Mesenchymal stem cell (in vitro differentiated cells and primary cell): Measurements from ENCODE around the gene ZNF180.
"Not testable (repeated sequence)": the region's sequence is repeated elsewhere in the genome, so short reads cannot be mapped to it uniquely, and the experiment has no call there.

Source experiments
- DNase-seq: peaks from one replicate; pipeline ENCODE4 v3.0.0-alpha.2; 2013
- H2AFZ ChIP-seq: one replicate; pipeline ENCODE4 v1.6.1; 2013; ENCODE audit warnings: low read depth, mild to moderate bottlenecking, control low read depth, inconsistent platforms, low read length, moderate library complexity
- H2AK5ac ChIP-seq: 2 replicates; pipeline ENCODE4 v1.6.1; 2013; ENCODE audit warnings: low read length, moderate library complexity, mild to moderate bottlenecking, inconsistent platforms; ENCODE audit not compliant: severe bottlenecking
- H2BK120ac ChIP-seq: one replicate; pipeline ENCODE4 v1.6.1; 2013; ENCODE audit warnings: low read depth, mild to moderate bottlenecking, inconsistent platforms, low read length, moderate library complexity
- H2BK12ac ChIP-seq, 2 experiments: one replicate each; pipeline ENCODE4 v1.6.1; 2013; ENCODE audit warnings: inconsistent platforms in 2 of 2, low read length in 2 of 2, mild to moderate bottlenecking in 2 of 2, moderate library complexity in 2 of 2, control low read depth in 1 of 2
- H2BK15ac ChIP-seq: one replicate; pipeline ENCODE4 v1.6.1; 2013; ENCODE audit warnings: mild to moderate bottlenecking, low read depth, inconsistent platforms; ENCODE audit not compliant: poor library complexity, severe bottlenecking
- H2BK5ac ChIP-seq: 2 replicates; pipeline ENCODE4 v1.6.1; 2013; ENCODE audit warnings: low read depth, mild to moderate bottlenecking, low read length, control low read depth, inconsistent platforms; ENCODE audit not compliant: poor library complexity, severe bottlenecking
- H3K14ac ChIP-seq, 2 experiments: one replicate each; pipeline ENCODE4 v1.6.1; 2013; ENCODE audit warnings: inconsistent platforms in 2 of 2, low read length in 2 of 2, control low read depth in 1 of 2, mild to moderate bottlenecking in 1 of 2, moderate library complexity in 1 of 2
- H3K18ac ChIP-seq, 2 experiments: one replicate each; pipeline ENCODE4 v1.6.1; 2013; ENCODE audit warnings: inconsistent platforms in 2 of 2, low read length in 2 of 2, control low read depth in 1 of 2, low read depth in 1 of 2, mild to moderate bottlenecking in 1 of 2
- H3K23ac ChIP-seq, 2 experiments: one replicate each; pipeline ENCODE4 v1.6.1; 2013; ENCODE audit warnings: inconsistent platforms in 2 of 2, low read length in 2 of 2, mild to moderate bottlenecking in 2 of 2, moderate library complexity in 2 of 2, control low read depth in 1 of 2
- H3K27ac ChIP-seq: 2 replicates; pipeline ENCODE4 v1.5.1; 2013; ENCODE audit warnings: mild to moderate bottlenecking, moderate library complexity, low read length, control low read depth, inconsistent platforms; ENCODE audit not compliant: poor library complexity, severe bottlenecking
- H3K27me3 ChIP-seq, 2 experiments: 2 replicates each; pipeline versions ENCODE4 v1.6.1 to v1.7.0; 2013; ENCODE audit warnings: low read length in 2 of 2, mild to moderate bottlenecking in 2 of 2, moderate library complexity in 2 of 2, control low read depth in 1 of 2, inconsistent platforms in 1 of 2; ENCODE audit not compliant: control insufficient read depth in 1 of 2, insufficient read depth in 1 of 2
- H3K36me3 ChIP-seq, 2 experiments: 2 replicates each; pipeline versions ENCODE4 v1.6.1 to v1.7.0; 2013; ENCODE audit warnings: low read length in 2 of 2, control low read depth in 1 of 2, inconsistent platforms in 1 of 2, low read depth in 1 of 2, mild to moderate bottlenecking in 1 of 2; ENCODE audit not compliant: insufficient read depth in 2 of 2, control insufficient read depth in 1 of 2
- H3K4ac ChIP-seq, 2 experiments: one replicate each; pipeline ENCODE4 v1.6.1; 2013; ENCODE audit warnings: inconsistent platforms in 2 of 2, low read length in 2 of 2, mild to moderate bottlenecking in 2 of 2, moderate library complexity in 2 of 2, control low read depth in 1 of 2, low read depth in 1 of 2
- H3K4me1 ChIP-seq: 2 replicates; pipeline ENCODE4 v1.6.1; 2013; ENCODE audit warnings: low read depth, low read length, control low read depth; ENCODE audit not compliant: control insufficient read depth, insufficient read depth
- H3K4me2 ChIP-seq: 2 replicates; pipeline ENCODE4 v1.6.1; 2013; ENCODE audit warnings: low read length, mild to moderate bottlenecking, inconsistent platforms; ENCODE audit not compliant: poor library complexity, severe bottlenecking
- H3K4me3 ChIP-seq, 2 experiments: 2 replicates each; pipeline versions ENCODE4 v1.5.1 to v1.7.0; 2013; ENCODE audit warnings: low read length in 2 of 2, mild to moderate bottlenecking in 2 of 2, control low read depth in 1 of 2, low read depth in 1 of 2; ENCODE audit not compliant: insufficient read depth in 1 of 2
- H3K79me1 ChIP-seq: replicated peaks from 2 replicates; pipeline ENCODE4 v1.6.1; 2013; ENCODE audit warnings: mild to moderate bottlenecking, control low read depth, low read length, inconsistent platforms; ENCODE audit not compliant: poor library complexity, severe bottlenecking
- H3K9ac ChIP-seq: 2 replicates; pipeline ENCODE4 v1.7.0; 2013; ENCODE audit warnings: mild to moderate bottlenecking, low read length, moderate library complexity
- H3K9me3 ChIP-seq: 2 replicates; pipeline ENCODE4 v1.7.0; 2013; ENCODE audit warnings: mild to moderate bottlenecking, low read length; ENCODE audit not compliant: control insufficient read depth
- H4K8ac ChIP-seq: one replicate; pipeline ENCODE4 v1.6.1; 2013; ENCODE audit warnings: inconsistent platforms, mild to moderate bottlenecking, low read length, moderate library complexity
- H4K91ac ChIP-seq: one replicate; pipeline ENCODE4 v1.6.1; 2013; ENCODE audit warnings: mild to moderate bottlenecking, low read length, inconsistent platforms
- WGBS: methylation state at CpG from one replicate; pipeline ENCODE4 v1.1.7; 2013; ENCODE audit warnings: mixed read lengths; 5-methylcytosine and 5-hydroxymethylcytosine counted together

ZNF180 gene

DNA sequence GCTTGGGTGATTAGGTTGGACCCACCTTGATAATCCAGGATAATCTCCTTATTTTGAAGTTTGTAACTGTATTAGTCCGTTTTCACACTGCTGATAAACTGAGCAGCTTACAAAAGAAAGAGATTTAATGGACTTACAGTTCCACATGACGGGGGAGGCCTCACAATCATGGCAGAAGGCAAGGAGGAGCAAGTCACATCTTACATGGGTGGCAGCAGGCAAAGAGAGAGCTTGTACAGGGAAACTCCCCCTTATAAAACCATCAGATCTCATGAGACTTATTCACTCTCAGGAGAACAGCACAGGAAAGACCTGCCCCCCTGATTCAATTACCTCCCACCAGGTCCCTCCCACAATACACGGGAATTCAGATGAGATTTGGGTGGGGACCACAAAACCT lies 35.0 kb upstream of the ZNF180 start:
- WGBS, result 36% methylated on average over 3 of the region's 3 CpGs
- not testable (repeated sequence) for H2AFZ ChIP-seq, DNase-seq, H3K14ac ChIP-seq, H3K79me1 ChIP-seq, H3K9me3 ChIP-seq, H3K27ac ChIP-seq, H3K18ac ChIP-seq, H3K36me3 ChIP-seq, H3K4ac ChIP-seq, H3K4me3 ChIP-seq, H3K23ac ChIP-seq, H4K8ac ChIP-seq, H2AK5ac ChIP-seq, H2BK5ac ChIP-seq, H3K4me1 ChIP-seq, H3K4me2 ChIP-seq, H2BK15ac ChIP-seq, H3K9ac ChIP-seq, H2BK120ac ChIP-seq, H2BK12ac ChIP-seq, H4K91ac ChIP-seq
- peaks cover 4 to 40% of the 10 kb centered on the region in 2 experiments for H3K27me3 ChIP-seq

GRCh38 chr19:44532819-44533218 lies 32.5 kb upstream of the ZNF180 start:
- no peak overlapping the region for H3K9ac ChIP-seq
- H3K18ac ChIP-seq, result no peak overlapping the region
- no peaks in the 10 kb centered on the region for H3K4me1 ChIP-seq
- no peaks in the 10 kb centered on the region for H3K79me1 ChIP-seq
- no peak overlapping the region for H3K23ac ChIP-seq
- no peak overlapping the region for H2BK5ac ChIP-seq
- no peak overlapping the region for H2BK15ac ChIP-seq
- H2BK12ac ChIP-seq, result no peak overlapping the region
- no peak overlapping the region for H3K4me2 ChIP-seq
- H3K27ac ChIP-seq, result no peak overlapping the region
- no peak overlapping the region for H4K91ac ChIP-seq
- no peak overlapping the region for H3K4me3 ChIP-seq
- H3K4ac ChIP-seq, result no peak overlapping the region
- no peak overlapping the region for H4K8ac ChIP-seq
- H3K14ac ChIP-seq, result no peak overlapping the region
- DNase-seq, result no peak
- H3K9me3 ChIP-seq, result no peaks in the 10 kb centered on the region
- no peak overlapping the region for H2BK120ac ChIP-seq
- no peak overlapping the region for H2AFZ ChIP-seq
- 64% methylated on average over 5 of the region's 5 CpGs for WGBS
- no peak overlapping the region for H2AK5ac ChIP-seq
- H3K27me3 ChIP-seq, result peaks cover 4 to 29% of the 10 kb centered on the region in 2 experiments
- H3K36me3 ChIP-seq, result no peaks in the 10 kb centered on the region

DNA sequence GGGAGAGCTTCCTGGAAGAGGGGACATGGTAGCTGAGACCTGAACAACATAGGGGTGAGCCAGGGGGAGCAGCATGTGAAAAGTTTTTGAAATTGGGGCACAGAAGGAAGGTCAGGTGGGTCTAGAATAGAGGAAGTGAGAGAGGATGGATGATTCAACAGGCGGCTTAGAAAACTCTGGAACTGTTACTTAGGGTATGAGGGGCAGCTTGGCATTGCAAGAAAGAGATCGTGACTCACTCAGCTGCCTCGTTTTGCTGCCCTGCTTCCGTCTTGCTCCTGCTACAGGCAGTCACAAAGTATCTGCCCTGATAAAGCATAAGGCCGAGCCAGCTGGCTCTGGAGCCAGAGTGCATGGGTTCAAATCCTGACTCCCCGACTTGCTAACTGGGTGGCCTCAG lies 30.5 kb upstream of the ZNF180 start:
- Histone ChIP-seq H2AFZ (no peak overlapping the region), H3K4me3 (no peak overlapping the region), H4K8ac (no peak overlapping the region), H3K27me3 (peaks cover 4 to 27% of the 10 kb centered on the region in 2 experiments), H3K9me3 (no peaks in the 10 kb centered on the region), H3K36me3 (no peaks in the 10 kb centered on the region), H3K4me2 (no peak overlapping the region), H3K18ac (no peak overlapping the region), H4K91ac (no peak overlapping the region), H2BK12ac (no peak overlapping the region), H3K4ac (no peak overlapping the region), H3K27ac (no peak overlapping the region), H3K23ac (no peak overlapping the region), H3K79me1 (no peaks in the 10 kb centered on the region), H2BK120ac (no peak overlapping the region), H3K9ac (no peak overlapping the region), H3K14ac (no peak overlapping the region), H3K4me1 (no peaks in the 10 kb centered on the region), H2BK5ac (no peak overlapping the region), H2AK5ac (no peak overlapping the region), H2BK15ac (no peak overlapping the region)
- WGBS, result 62% methylated on average over 6 of the region's 6 CpGs
- DNase-seq, result no peak

DNA sequence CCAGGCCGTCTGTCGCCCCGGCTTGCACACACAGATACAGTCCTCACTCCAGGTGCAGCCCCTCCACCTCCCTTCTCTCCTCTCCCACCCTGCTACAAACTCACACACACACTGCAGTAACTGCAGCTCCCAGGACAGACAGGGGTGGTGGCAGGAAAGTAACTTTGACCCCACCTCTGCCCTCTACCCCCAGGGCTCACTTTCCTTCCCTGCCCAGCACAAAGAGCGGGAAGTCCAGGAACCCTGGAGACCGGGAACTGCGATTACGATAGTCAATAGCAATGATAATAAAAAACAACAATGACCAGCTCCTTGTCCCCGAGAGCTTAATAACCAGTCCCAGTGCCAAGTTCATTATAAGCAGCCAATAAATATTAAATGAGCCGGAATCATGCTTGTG lies 29.2 kb upstream of the ZNF180 start, which contains the start of gene CEACAM20:
Gene CEACAM20 (minus strand): TSS at position 140 of the 400 bp plus-strand sequence. CDS start 166 bp downstream, outside the sequence.
- H3K79me1 ChIP-seq, result no peaks in the 10 kb centered on the region
- no peak within 1 kb of the TSS for H3K4ac ChIP-seq
- WGBS, result 90% methylated on average over 9 of the region's 9 CpGs
- no peaks in the 10 kb centered on the region for H3K36me3 ChIP-seq
- DNase-seq, result no peak
- no peak within 1 kb of the TSS for H3K4me2 ChIP-seq
- peaks cover under 1 to 17% of the 10 kb centered on the region in 2 experiments for H3K27me3 ChIP-seq
- no peak within 1 kb of the TSS for H2BK5ac ChIP-seq
- H3K9ac ChIP-seq, result no peak within 1 kb of the TSS
- no peak within 1 kb of the TSS for H4K8ac ChIP-seq
- H3K18ac ChIP-seq, result no peak within 1 kb of the TSS
- H2BK12ac ChIP-seq, result no peak within 1 kb of the TSS
- no peak within 1 kb of the TSS for H3K27ac ChIP-seq
- H4K91ac ChIP-seq, result no peak within 1 kb of the TSS
- H3K14ac ChIP-seq, result no peak within 1 kb of the TSS
- H3K4me1 ChIP-seq, result no peaks in the 10 kb centered on the region
- H3K9me3 ChIP-seq, result no peaks in the 10 kb centered on the region
- H3K4me3 ChIP-seq, result no peak within 1 kb of the TSS
- H2BK120ac ChIP-seq, result no peak within 1 kb of the TSS
- no peak within 1 kb of the TSS for H2BK15ac ChIP-seq
- H2AFZ ChIP-seq, result no peak within 1 kb of the TSS
- no peak within 1 kb of the TSS for H3K23ac ChIP-seq
- no peak within 1 kb of the TSS for H2AK5ac ChIP-seq
